SU-DHL-6 (cell line): ENCODE results near the gene COMMD3.

Experiments used
- CTCF ChIP-seq: fragments of 200-600 bp; sonication (generic); IDR thresholded peaks from one replicate; pipeline ENCODE4 v1.5.1; 2017; ENCODE audit warnings: antibody characterized with exemption, mild to moderate bottlenecking, low read length, moderate library complexity; ENCODE audit not compliant: insufficient read depth, poor library complexity, severe bottlenecking
- EZH2phosphoT487 ChIP-seq: fragments of 200-600 bp; sonication (generic), shearing (Covaris generic); conservative IDR thresholded peaks from 2 replicates; pipeline ENCODE4 v1.6.1; 2018; ENCODE audit warnings: mild to moderate bottlenecking, antibody characterized with exemption, low read length, moderate library complexity, mixed read lengths

GRCh38 chr10:22332116-22332692 lies 16.0 kb downstream of the COMMD3 start:
- TF ChIP-seq CTCF (no peak), EZH2phosphoT487 (no peak)
